HG03378 (cell line): ENCODE data around the gene APOBEC2.

ENCODE experiments used
- ATAC-seq: cut with Tn5 transposase; IDR thresholded peaks from one replicate; pipeline ENCODE4 v1.9.1; 2021; ENCODE audit warnings: mild to moderate bottlenecking, moderate library complexity; ENCODE audit not compliant: unreplicated experiment

APOBEC2 gene

GRCh38 chr6:41058783-41059181 lies 5.8 kb downstream of the APOBEC2 start:
- ATAC-seq = no peak

- ATAC-seq = no peak
Observed at GRCh38 chr6:41059556-41059955, 6.6 kb downstream of the APOBEC2 start.

GRCh38 chr6:41061196-41061726 lies 8.3 kb downstream of the APOBEC2 start:
- no peak for ATAC-seq

- ATAC-seq = no peak
Observed at GRCh38 chr6:41062056-41062455, 9.1 kb downstream of the APOBEC2 start.

GRCh38 chr6:41063884-41064285 lies 10.9 kb downstream of the APOBEC2 start:
- ATAC-seq = no peak

GRCh38 chr6:41064841-41065240 lies 11.8 kb downstream of the APOBEC2 start:
- ATAC-seq = no peak

- ATAC-seq = no peak
Observed at GRCh38 chr6:41065550-41066026, 12.6 kb downstream of the APOBEC2 start.

- ATAC-seq = no peak
Observed at GRCh38 chr6:41066867-41067304, 13.9 kb downstream of the APOBEC2 start.

- ATAC-seq = no peak
Observed at GRCh38 chr6:41071501-41071922, 18.5 kb downstream of the APOBEC2 start.

- ATAC-seq = peak; percentile 63
Observed at GRCh38 chr6:41071923-41072835, 19.2 kb downstream of the APOBEC2 start, which contains the start of gene OARD1. TSS of gene OARD1 (minus strand) at chr6:41072356. CDS start at chr6:41071634, 722 bp downstream.

- peak; percentile 53 for ATAC-seq
Observed at GRCh38 chr6:41072836-41073202, 19.8 kb downstream of the APOBEC2 start, which contains the start of gene NFYA. TSS of gene NFYA (plus strand) at chr6:41072974. CDS start at chr6:41079090, 6,116 bp downstream.

GRCh38 chr6:41073203-41073967 lies 20.4 kb downstream of the APOBEC2 start:
- peak; percentile 18 for ATAC-seq

- ATAC-seq = no peak
Observed at GRCh38 chr6:41073968-41074691, 21.1 kb downstream of the APOBEC2 start.

GRCh38 chr6:41074692-41075436 lies 21.9 kb downstream of the APOBEC2 start:
- ATAC-seq = no peak

GRCh38 chr6:41075651-41076626 lies 22.9 kb downstream of the APOBEC2 start:
- ATAC-seq = no peak

GRCh38 chr6:41077536-41077935 lies 24.5 kb downstream of the APOBEC2 start:
- no peak for ATAC-seq

GRCh38 chr6:41078101-41078500 lies 25.1 kb downstream of the APOBEC2 start:
- no peak for ATAC-seq

- ATAC-seq = no peak
Observed at GRCh38 chr6:41079080-41079479, 26.1 kb downstream of the APOBEC2 start.

GRCh38 chr6:41080621-41081020 lies 27.6 kb downstream of the APOBEC2 start:
- ATAC-seq = no peak
